ENCODE measurements around the gene MSANTD4.
"Not testable (repeated sequence)": the region's sequence is repeated elsewhere in the genome, so short reads cannot be mapped to it uniquely, and the experiment has no call there.

The MSANTD4 gene

DNA sequence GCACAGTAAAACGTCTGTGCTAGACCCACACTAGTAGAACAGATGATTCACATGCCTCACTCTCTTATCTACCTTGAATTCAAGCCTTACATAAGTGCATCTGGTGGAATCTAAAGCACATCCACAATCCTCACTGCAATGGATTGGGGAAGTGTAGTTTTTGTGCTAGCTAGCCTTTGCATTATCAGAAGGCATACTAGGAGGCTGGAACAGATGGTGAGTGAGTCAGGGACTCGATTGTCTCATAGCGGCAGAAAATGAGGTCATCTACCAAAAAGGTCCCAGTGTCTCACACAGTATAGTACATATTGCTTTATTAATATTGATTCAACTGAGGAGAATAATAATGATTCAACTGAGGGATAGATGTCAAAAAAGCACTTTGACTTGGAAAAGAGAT, 9.3 kb downstream of the MSANTD4 start:
- DNase-seq: peak; percentile 73

DNA sequence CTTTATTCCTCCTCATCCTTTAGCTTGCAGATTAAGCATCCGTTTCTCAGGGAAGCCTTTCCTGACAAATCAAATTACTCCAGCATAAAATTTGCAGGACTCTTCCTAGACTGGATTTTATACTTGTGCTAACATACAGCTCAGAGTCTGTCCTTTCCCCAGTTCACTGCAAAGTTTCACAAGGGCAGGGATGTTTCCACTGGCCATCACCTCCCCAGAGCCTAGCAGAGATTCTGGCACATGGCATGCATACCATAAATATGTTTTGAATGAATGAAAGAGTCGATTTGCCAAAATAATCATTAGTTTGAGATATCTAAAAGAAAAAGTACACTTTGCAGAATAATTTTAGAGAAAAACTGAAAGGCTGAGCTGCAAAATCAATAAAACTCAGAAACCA, 10.6 kb downstream of the MSANTD4 start:
- DNase-seq: no peak

DNA sequence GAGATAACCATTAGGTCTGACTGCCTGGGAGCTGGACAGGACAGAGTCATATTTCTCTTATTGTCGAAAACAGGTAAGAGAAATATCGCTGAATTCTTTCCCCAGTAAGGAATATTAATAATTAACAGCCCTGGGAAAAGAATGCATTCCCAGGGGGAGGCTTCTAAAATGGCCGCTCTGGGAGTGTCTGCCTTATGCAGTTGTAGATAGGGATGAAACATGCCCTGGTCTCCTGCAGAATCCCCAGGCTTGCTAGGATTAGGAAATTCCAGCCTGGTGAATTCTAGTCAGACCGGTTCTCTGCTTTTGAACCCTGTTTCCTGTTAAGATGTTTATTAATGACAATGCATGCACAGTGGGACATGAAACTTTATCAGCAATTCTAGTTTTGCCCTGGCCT, 18.9 kb downstream of the MSANTD4 start:
- DNase-seq: not testable (repeated sequence)

DNA sequence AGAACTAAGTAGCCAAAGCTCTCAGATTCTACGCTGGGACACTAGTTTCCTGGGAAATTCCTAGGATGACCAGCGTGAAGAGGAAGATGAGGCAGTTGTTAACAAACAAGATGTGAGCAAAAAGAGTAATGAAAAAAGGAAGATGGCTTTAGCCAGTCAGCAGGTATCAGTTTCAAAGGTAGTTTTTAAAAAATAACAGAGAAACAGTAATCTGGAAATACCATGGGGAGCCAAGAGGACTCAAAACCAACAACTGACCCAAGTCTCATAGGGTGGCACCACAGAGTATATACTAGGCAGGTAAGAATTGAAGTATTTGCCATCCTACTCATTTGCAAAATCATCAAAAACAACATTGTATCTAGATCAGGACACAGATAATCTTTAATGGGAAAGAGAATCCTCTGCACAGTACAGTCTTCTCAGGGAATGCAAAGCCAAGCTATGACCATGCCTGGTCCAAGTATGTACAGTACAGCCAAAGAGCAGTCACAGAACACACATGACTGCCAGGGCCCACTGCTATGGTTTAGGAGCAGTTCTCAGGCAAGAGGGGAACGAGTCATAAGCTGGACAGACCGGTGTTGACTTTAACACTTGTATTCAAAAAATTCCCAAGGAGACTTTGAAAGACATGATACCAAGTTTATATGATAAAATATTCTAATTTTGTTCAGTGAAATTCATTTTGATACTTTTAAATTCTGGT, 20.6 kb downstream of the MSANTD4 start:
- no peak for DNase-seq

GRCh38 chr11:105991888-105992287, 30.2 kb downstream of the MSANTD4 start:
- no peak for DNase-seq

GRCh38 chr11:105989124-105989523, 32.9 kb downstream of the MSANTD4 start:
- DNase-seq: no peak

DNA sequence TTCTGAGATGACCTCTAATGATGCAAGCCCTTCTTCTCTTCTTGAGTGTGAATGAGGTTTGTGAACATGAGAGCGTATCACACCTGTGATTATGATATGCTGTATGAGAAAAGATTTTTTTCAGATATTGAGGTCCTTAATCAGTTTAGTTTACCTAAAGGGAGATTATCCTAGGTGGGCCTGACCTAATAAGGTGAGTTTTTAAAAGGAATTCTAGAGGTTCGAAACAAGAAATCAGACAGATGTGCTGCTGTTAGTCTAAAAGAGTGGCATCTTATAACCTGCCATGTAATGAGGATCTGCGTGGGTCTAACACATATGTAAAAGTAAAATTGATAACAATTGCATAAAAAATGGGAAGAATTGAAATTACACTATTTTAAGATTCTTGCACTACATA, 33.8 kb downstream of the MSANTD4 start:
- DNase-seq: no peak

DNA sequence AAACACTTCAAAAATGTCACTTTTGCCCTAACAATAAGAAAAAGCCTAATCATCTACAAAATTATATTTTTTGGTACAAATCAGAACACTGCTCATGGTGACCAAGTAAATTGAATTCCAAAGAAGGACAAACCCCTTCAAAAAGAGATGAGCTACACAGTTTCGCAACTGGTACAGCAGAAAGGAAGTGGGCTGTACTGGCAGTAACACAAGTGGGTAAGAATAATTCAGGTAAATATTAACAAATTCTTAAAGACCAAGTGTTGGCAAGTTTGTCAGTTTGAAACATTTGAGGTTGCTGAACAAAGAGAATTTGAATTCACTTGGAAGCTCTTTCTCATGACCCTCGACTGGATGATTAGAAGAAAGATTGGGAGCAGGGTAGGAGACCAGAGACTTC, 35.5 kb downstream of the MSANTD4 start:
- DNase-seq: no peak

DNA sequence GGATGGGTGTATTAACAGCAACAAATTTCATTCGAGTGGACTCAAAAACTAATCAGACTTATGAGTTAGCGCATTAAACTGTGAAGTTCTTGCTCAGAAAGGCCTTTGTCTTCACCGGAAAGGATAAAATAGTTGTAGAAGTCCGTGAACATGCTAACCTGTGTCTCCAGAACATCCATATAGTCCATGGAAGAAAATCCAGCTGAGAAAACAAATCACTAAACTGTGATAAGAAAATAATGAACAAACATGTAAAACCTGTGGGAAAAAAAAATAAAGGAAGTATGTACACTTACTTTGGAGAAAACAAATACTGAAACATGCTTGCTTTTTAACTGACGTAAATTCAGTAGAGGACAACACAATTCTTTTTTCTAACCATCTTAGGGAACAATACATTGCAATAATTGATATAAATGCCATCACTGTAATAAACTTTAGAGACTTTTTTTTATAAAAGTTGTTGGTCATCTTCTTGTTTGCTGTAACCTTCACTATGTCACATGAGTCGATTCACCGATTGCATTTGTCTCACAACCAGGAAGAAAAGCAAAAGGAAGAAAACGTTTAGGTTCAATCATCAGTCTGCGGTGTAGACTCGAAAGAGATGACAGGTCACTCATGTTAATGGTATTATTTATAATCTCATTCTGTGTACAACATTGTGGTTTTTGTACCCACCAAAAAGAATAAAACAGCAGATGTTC, 41.9 kb downstream of the MSANTD4 start:
- no peak for DNase-seq

- no peak for DNase-seq
Observed at GRCh38 chr11:105975128-105975527, 46.9 kb downstream of the MSANTD4 start.

DNA sequence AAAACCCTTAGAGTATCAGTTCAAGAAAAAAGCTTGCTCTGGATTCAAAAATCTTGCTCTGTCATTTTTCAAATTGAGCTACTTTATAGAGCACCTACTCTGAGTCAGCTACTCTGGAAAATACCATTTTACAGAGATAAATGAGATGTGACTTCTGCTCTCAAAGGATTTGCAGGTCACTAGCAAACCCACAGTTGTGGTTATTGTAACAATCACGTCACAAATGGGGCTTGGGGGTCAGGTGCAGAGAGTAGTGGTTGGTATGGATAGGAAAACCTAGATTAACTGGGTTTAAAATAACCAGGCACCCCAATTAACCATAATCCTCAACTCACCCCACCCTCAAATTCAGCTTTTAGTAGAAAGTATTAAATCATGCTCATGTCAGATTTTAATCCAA, 52.3 kb downstream of the MSANTD4 start:
- no peak for DNase-seq

DNA sequence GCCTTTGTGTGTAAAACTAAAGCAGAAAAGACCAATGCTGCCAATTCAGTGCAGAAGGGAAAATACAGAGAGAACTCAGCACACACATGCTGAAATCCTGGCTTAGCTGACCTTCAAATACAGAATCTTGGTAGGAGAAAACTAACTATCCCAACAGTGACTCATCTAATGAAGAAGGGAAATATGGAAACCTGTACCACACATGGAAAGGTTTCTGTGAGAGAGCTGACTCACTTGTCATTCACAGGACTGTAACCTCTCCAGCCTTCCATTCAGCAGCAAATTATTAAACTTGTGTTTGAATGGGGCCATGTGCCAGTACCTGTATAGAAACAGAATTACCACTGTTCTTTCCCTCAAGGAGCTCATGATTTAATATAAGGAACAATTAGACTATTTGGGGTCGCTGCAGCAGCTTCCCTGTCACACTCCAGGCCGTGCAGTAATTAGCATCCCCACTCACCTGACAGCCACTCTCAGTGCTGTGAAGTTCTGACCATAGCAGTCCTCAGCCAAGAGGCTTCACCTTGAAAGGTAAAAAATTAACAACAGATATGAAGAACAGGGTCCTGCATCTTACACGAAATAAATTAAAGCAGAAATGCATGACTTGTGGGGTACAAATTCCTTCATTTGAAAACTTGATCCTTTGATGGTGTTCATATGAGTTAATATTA, 53.9 kb downstream of the MSANTD4 start:
- DNase-seq: peak; percentile 18

GRCh38 chr11:105960252-105961245, 61.5 kb downstream of the MSANTD4 start:
- peak; percentile 91 for DNase-seq

All from NCI-H69 (cell line).